Neural progenitor cell (in vitro differentiated cells): ENCODE measurements around the gene PLCG2. TPM values are rescaled to one million over a fixed set of nuclear protein-coding genes. Genes with fewer than 3 reads are reported as not detected.

ENCODE experiments used
- DNase-seq: peaks from one replicate; pipeline ENCODE4 v3.0.0-alpha.2; 2016; ENCODE audit warnings: low spot score
- H2AFZ ChIP-seq: fragments of 200-600 bp; sonication (generic); replicated peaks from 2 replicates; pipeline ENCODE4 v1.6.1; 2016; ENCODE audit warnings: antibody characterized with exemption
- H3F3A ChIP-seq: fragments of 200-600 bp; sonication (generic); 2 replicates; pipeline ENCODE4 v1.6.1; 2016; ENCODE audit warnings: antibody characterized with exemption, low read depth
- H3K27ac ChIP-seq: fragments of 200-600 bp; sonication (generic); 2 replicates; pipeline ENCODE4 v1.5.1; 2016; ENCODE audit warnings: mild to moderate bottlenecking
- H3K27me3 ChIP-seq: fragments of 200-600 bp; sonication (generic); 2 replicates; pipeline ENCODE4 v1.6.1; 2016; ENCODE audit warnings: mild to moderate bottlenecking, moderate library complexity
- H3K36me3 ChIP-seq: fragments of 200-600 bp; sonication (generic); 2 replicates; pipeline ENCODE4 v1.5.1; 2016
- H3K4me1 ChIP-seq: fragments of 200-600 bp; sonication (generic); 2 replicates; pipeline ENCODE4 v1.6.1; 2016; ENCODE audit warnings: mixed run types
- H3K4me2 ChIP-seq: fragments of 200-600 bp; sonication (generic); 2 replicates; pipeline ENCODE4 v1.6.1; 2016
- H3K4me3 ChIP-seq: fragments of 200-600 bp; sonication (generic); 2 replicates; pipeline ENCODE4 v1.5.1; 2016
- H3K79me2 ChIP-seq: fragments of 200-600 bp; sonication (generic); 2 replicates; pipeline ENCODE4 v1.6.1; 2016; ENCODE audit warnings: low read depth
- H3K9ac ChIP-seq: fragments of 200-600 bp; sonication (generic); 2 replicates; pipeline ENCODE4 v1.6.1; 2016
- H3K9me3 ChIP-seq: fragments of 200-600 bp; sonication (generic); 2 replicates; pipeline ENCODE4 v1.5.1; 2016; ENCODE audit warnings: low read depth
- H4K20me1 ChIP-seq: fragments of 200-600 bp; sonication (generic); 2 replicates; pipeline ENCODE4 v1.6.1; 2016; ENCODE audit warnings: low read depth
- H3K27ac Mint-ChIP-seq: 3 replicates; pipeline ENCODE4 v1.8.0; 2021; ENCODE audit warnings: mixed read lengths
- H3K27me3 Mint-ChIP-seq: 2 replicates; pipeline ENCODE4 v1.8.0; 2022; ENCODE audit warnings: low read depth, mild to moderate bottlenecking, inconsistent platforms, moderate library complexity, mixed read lengths; ENCODE audit not compliant: insufficient read depth
- H3K36me3 Mint-ChIP-seq: 3 replicates; pipeline ENCODE4 v1.8.0; 2021; ENCODE audit warnings: mixed read lengths
- H3K4me1 Mint-ChIP-seq: 3 replicates; pipeline ENCODE4 v1.8.0; 2021; ENCODE audit warnings: mixed read lengths
- H3K4me3 Mint-ChIP-seq: 3 replicates; pipeline ENCODE4 v1.8.0; 2021; ENCODE audit warnings: mild to moderate bottlenecking, moderate library complexity, mixed read lengths
- H3K9me3 Mint-ChIP-seq: 3 replicates; pipeline ENCODE4 v1.8.0; 2020; ENCODE audit warnings: mixed read lengths
- CTCF ChIP-seq: fragments of 200-600 bp; sonication (generic); IDR thresholded peaks from 2 replicates; pipeline ENCODE4 v1.5.1; 2017; ENCODE audit warnings: antibody characterized with exemption, mild to moderate bottlenecking
- EZH2 ChIP-seq: fragments of 200-600 bp; sonication (generic); IDR thresholded peaks from 2 replicates; pipeline ENCODE4 v1.6.1; 2017; ENCODE audit warnings: antibody characterized with exemption, mild to moderate bottlenecking, moderate library complexity
- EZH2phosphoT487 ChIP-seq: fragments of 200-600 bp; sonication (generic); IDR thresholded peaks from 2 replicates; pipeline ENCODE4 v1.6.1; 2017; ENCODE audit warnings: antibody characterized with exemption
- total RNA-seq: library from RNA; depleted of rRNA; stranded (reverse); fragments of >200 nt; gene quantifications from 2 replicates; pipeline ENCODE4 v1.2.3, GENCODE V29; 2015; ENCODE audit warnings: low replicate concordance

PLCG2 gene
- total RNA-seq, 1 donor from 2014 or later = 5.0 TPM

- Mint-ChIP-seq H3K27me3 (peaks cover 6% of the 10 kb centered on the region), H3K4me3 (no peak overlapping the region), H3K36me3 (no peaks in the 10 kb centered on the region), H3K4me1 (no peaks in the 10 kb centered on the region), H3K9me3 (no peaks in the 10 kb centered on the region), H3K27ac (no peak overlapping the region)
- no peak overlapping the region for H3K4me3 ChIP-seq
- no peak overlapping the region for H3K9ac ChIP-seq
- H3K4me1 ChIP-seq = peaks cover 6% of the 10 kb centered on the region
- no peaks in the 10 kb centered on the region for H3K9me3 ChIP-seq
- no peaks in the 10 kb centered on the region for H3K27me3 ChIP-seq
- TF ChIP-seq EZH2phosphoT487 = no peak
- no peak for TF ChIP-seq EZH2
- no peak for TF ChIP-seq CTCF
- no peaks in the 10 kb centered on the region for H3K79me2 ChIP-seq
- DNase-seq = no peak
- no peaks in the 10 kb centered on the region for H3F3A ChIP-seq
- H2AFZ ChIP-seq = no peak overlapping the region
- H4K20me1 ChIP-seq = no peaks in the 10 kb centered on the region
- no peaks in the 10 kb centered on the region for H3K36me3 ChIP-seq
- H3K4me2 ChIP-seq = no peak overlapping the region
- H3K27ac ChIP-seq = no peak overlapping the region
These were observed 67.0 kb downstream of the PLCG2 start for GRCh38 chr16:81846105-81846504.

GRCh38 chr16:81848306-81848853 is 69.3 kb downstream of the PLCG2 start:
- H4K20me1 ChIP-seq = no peaks in the 10 kb centered on the region
- Mint-ChIP-seq H3K27me3 (peaks cover 2% of the 10 kb centered on the region), H3K4me3 (no peak overlapping the region), H3K36me3 (no peaks in the 10 kb centered on the region), H3K27ac (no peak overlapping the region), H3K4me1 (no peaks in the 10 kb centered on the region), H3K9me3 (no peaks in the 10 kb centered on the region)
- no peaks in the 10 kb centered on the region for H3F3A ChIP-seq
- no peaks in the 10 kb centered on the region for H3K36me3 ChIP-seq
- no peaks in the 10 kb centered on the region for H3K27me3 ChIP-seq
- no peak for DNase-seq
- no peaks in the 10 kb centered on the region for H3K79me2 ChIP-seq
- no peak overlapping the region for H3K9ac ChIP-seq
- peak overlapping the region; percentile 22 for H3K4me2 ChIP-seq
- H2AFZ ChIP-seq = peak overlapping the region; percentile 40
- no peak overlapping the region for H3K27ac ChIP-seq
- no peak overlapping the region for H3K4me3 ChIP-seq
- no peaks in the 10 kb centered on the region for H3K9me3 ChIP-seq
- peaks cover 6% of the 10 kb centered on the region for H3K4me1 ChIP-seq
- no peak for TF ChIP-seq CTCF
- TF ChIP-seq EZH2phosphoT487 = no peak
- no peak for TF ChIP-seq EZH2

GRCh38 chr16:81850197-81850944 is 71.3 kb downstream of the PLCG2 start:
- Histone ChIP-seq H3K9me3 (no peaks in the 10 kb centered on the region), H2AFZ (no peak overlapping the region), H3K4me3 (no peak overlapping the region), H4K20me1 (no peaks in the 10 kb centered on the region), H3K27ac (no peak overlapping the region), H3K9ac (no peak overlapping the region), H3K4me2 (no peak overlapping the region), H3K36me3 (no peaks in the 10 kb centered on the region), H3K4me1 (peaks cover 6% of the 10 kb centered on the region), H3F3A (no peaks in the 10 kb centered on the region), H3K27me3 (no peaks in the 10 kb centered on the region), H3K79me2 (no peaks in the 10 kb centered on the region)
- H3K9me3 Mint-ChIP-seq = no peaks in the 10 kb centered on the region
- no peak overlapping the region for H3K4me3 Mint-ChIP-seq
- no peak for TF ChIP-seq EZH2phosphoT487
- no peaks in the 10 kb centered on the region for H3K4me1 Mint-ChIP-seq
- peaks cover 5% of the 10 kb centered on the region for H3K27me3 Mint-ChIP-seq
- H3K36me3 Mint-ChIP-seq = no peaks in the 10 kb centered on the region
- no peak for DNase-seq
- H3K27ac Mint-ChIP-seq = no peak overlapping the region

GRCh38 chr16:81852347-81852746 is 73.3 kb downstream of the PLCG2 start:
- H3K27ac Mint-ChIP-seq = no peak overlapping the region

More at GRCh38 chr16:81852347-81852746, 73.3 kb downstream of the PLCG2 start:
- peaks cover 3% of the 10 kb centered on the region for H3K27me3 Mint-ChIP-seq
- Histone ChIP-seq H3K36me3 (no peaks in the 10 kb centered on the region), H3K9ac (no peak overlapping the region), H4K20me1 (no peaks in the 10 kb centered on the region), H3K4me3 (no peak overlapping the region), H2AFZ (no peak overlapping the region), H3K27ac (no peak overlapping the region), H3K4me2 (no peak overlapping the region), H3F3A (no peaks in the 10 kb centered on the region), H3K79me2 (no peaks in the 10 kb centered on the region), H3K27me3 (no peaks in the 10 kb centered on the region), H3K4me1 (peaks cover 6% of the 10 kb centered on the region), H3K9me3 (no peaks in the 10 kb centered on the region)
- no peaks in the 10 kb centered on the region for H3K9me3 Mint-ChIP-seq
- H3K4me3 Mint-ChIP-seq = no peak overlapping the region
- no peaks in the 10 kb centered on the region for H3K36me3 Mint-ChIP-seq
- DNase-seq = no peak
- no peaks in the 10 kb centered on the region for H3K4me1 Mint-ChIP-seq
- TF ChIP-seq EZH2 (no peak), CTCF (no peak), EZH2phosphoT487 (no peak)
